Spleen (tissue), 11 donors: ENCODE results near the gene FBXO22. TPM values are rescaled to one million over a fixed set of nuclear protein-coding genes. Genes with fewer than 3 reads are reported as not detected.
"Not testable (repeated sequence)": the region's sequence is repeated elsewhere in the genome, so short reads cannot be mapped to it uniquely, and the experiment has no call there.

Source experiments
- DNase-seq: peaks from one replicate; pipeline ENCODE4 v3.0.0-alpha.2; 2020
- H3K27ac ChIP-seq, 8 donors: fragments of 200-600 bp; sonication (generic) in 7 of 8; 1 replicate in 4 of 8; 2 replicates in 4 of 8; pipeline versions ENCODE4 v1.5.0 to v1.8.0; 2016 to 2021; ENCODE audit warnings: inconsistent platforms in 4 of 8, mild to moderate bottlenecking in 4 of 8, moderate library complexity in 1 of 8
- H3K27me3 ChIP-seq, 7 donors: fragments of 200-600 bp; sonication (generic) in 6 of 7; replicated peaks in 1 of 7; 1 replicate in 4 of 7; 2 replicates in 3 of 7; pipeline versions ENCODE4 v1.5.0 to v1.8.0; 2016 to 2021; ENCODE audit warnings: inconsistent platforms in 3 of 7, mild to moderate bottlenecking in 1 of 7
- H3K36me3 ChIP-seq, 6 donors: fragments of 200-600 bp; sonication (generic) in 5 of 6; 1 replicate in 4 of 6; 2 replicates in 2 of 6; pipeline versions ENCODE4 v1.5.0 to v1.8.0; 2016 to 2021; ENCODE audit warnings: inconsistent platforms in 2 of 6
- H3K4me1 ChIP-seq, 6 donors: fragments of 200-600 bp; sonication (generic) in 5 of 6; 1 replicate in 3 of 6; 2 replicates in 3 of 6; pipeline versions ENCODE4 v1.5.0 to v1.8.0; 2016 to 2021; ENCODE audit warnings: inconsistent platforms in 3 of 6
- H3K4me3 ChIP-seq, 8 donors: fragments of 200-600 bp; sonication (generic) in 7 of 8; 1 replicate in 4 of 8; 2 replicates in 4 of 8; pipeline versions ENCODE4 v1.5.0 to v1.8.0; 2016 to 2021; ENCODE audit warnings: inconsistent platforms in 4 of 8, mild to moderate bottlenecking in 4 of 8, moderate library complexity in 2 of 8
- H3K9me3 ChIP-seq, 8 donors: fragments of 200-600 bp; sonication (generic) in 7 of 8; 1 replicate in 4 of 8; 2 replicates in 4 of 8; pipeline versions ENCODE4 v1.5.0 to v1.8.0; 2016 to 2021; ENCODE audit warnings: inconsistent platforms in 4 of 8
- POLR2A ChIP-seq, 3 donors: fragments of 450-650 bp; IDR thresholded peaks; one replicate each; pipeline ENCODE4 v1.5.1; 2017; ENCODE audit warnings: antibody characterized with exemption in 3 of 3, mild to moderate bottlenecking in 1 of 3
- POLR2AphosphoS5 ChIP-seq, 3 donors: sonication (generic); formaldehyde crosslinking; IDR thresholded peaks; one replicate each; pipeline ENCODE4 v1.5.1; 2017; ENCODE audit warnings: antibody characterized with exemption in 3 of 3
- WGBS, 5 donors: extraction: QIAGEN DNeasy Blood & Tissue Kit in 3 of 5; methylation state at CpG; one replicate each; pipeline versions ENCODE4 v1.1.5 to v1.1.7; 2013 to 2018; 5-methylcytosine and 5-hydroxymethylcytosine counted together
- intact Hi-C: fragments of 100-400 bp; cut with DNase I; formaldehyde crosslinking; loops from one replicate; pipeline ENCODE4 v1.15.0; 2023; ENCODE audit warnings: low total_unique reads
- polyA plus RNA-seq, 3 donors: library from polyadenylated mRNA; stranded (reverse); fragments of 200-250 nt; gene quantifications; one replicate each; pipeline ENCODE4 v1.2.1, GENCODE V29; 2013
- total RNA-seq, 7 donors: library from RNA; depleted of rRNA in 3 of 7; stranded (reverse); fragments of >200 nt in 3 of 7; fragmentation: NEBNext Ultra II Directional in 4 of 7; extraction: Animal tissue kit (Norgen Biotek cat#: 25700) in 4 of 7; gene quantifications; one replicate each; pipeline versions ENCODE4 v1.1.0 to v1.2.1, GENCODE V29; 2016 to 2021
- TF ChIP-seq, protein P1 (sequence below), 11 experiments: fragments of 200-600 bp in 7 of 11; fragments of 450-650 bp in 4 of 11; sonication (generic) in 4 of 11; IDR thresholded peaks in 8 of 11; conservative IDR thresholded peaks in 3 of 11; 1 replicate in 7 of 11; 2 replicates in 4 of 11; pipeline versions ENCODE4 v1.4.0 to v1.8.0; 2016 to 2021; ENCODE audit warnings: antibody characterized with exemption in 11 of 11, inconsistent platforms in 4 of 11, mild to moderate bottlenecking in 1 of 11
- donor health status: healthy with polysubstance abuse.
- donor health status: DM: no; HTN: no; CAD: no; lungs with moderate emphysema.
- donor health status: DM: no; HTN: no; CAD: no.
- donor health status: Bipolar disorder and iron deficiency.
- donor health status: healthy.
- donor health status: DM: no; HTN: no; CAD: no.
- donor health status: DM: yes; HTN: yes; CAD: no.

Gene FBXO22
- total and polyA plus RNA-seq, 10 donors, result 4.9 to 24.9 (median 20.7) TPM

DNA sequence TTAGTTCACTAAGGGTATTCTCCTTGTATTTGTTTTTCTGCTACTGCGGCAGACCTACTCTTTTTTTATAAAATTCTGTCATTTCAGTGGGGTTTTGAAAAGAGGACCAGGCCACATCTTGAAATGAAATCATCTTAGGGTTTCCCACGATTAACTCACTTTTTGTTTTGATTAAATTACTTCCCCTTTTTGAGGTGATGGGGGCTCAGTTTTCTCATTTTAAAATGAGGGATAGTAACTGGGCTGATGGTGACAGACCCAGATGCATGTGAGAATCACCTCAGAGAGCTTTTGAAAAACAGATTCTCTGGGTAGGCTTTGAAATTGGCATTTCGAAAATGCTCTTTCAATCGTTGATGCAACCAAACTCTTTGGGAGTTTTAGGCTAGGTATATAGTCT lies 36.2 kb upstream of the FBXO22 start:
- H3K4me3 ChIP-seq, result no peak overlapping the region
- H3K27ac ChIP-seq, result peak overlapping the region in 5 of 8 donors; percentile 1 to 62 (median 53)
- 48 to 61% (median 53%) methylated on average over 4 of the region's 4 CpGs for WGBS, 5 donors
- intact Hi-C loops, result no loop called here
- H3K27me3 ChIP-seq, result no peaks in the 10 kb centered on the region
- peaks cover 0 to 51% (median 4%) of the 10 kb centered on the region in 6 donors for H3K36me3 ChIP-seq
- peaks cover 0 to 48% (median 24%) of the 10 kb centered on the region in 6 donors for H3K4me1 ChIP-seq
- no peak for TF ChIP-seq POLR2AphosphoS5 (IDR thresholded peaks at IDR 0.05)
- no peak for DNase-seq
- H3K9me3 ChIP-seq, result no peaks in the 10 kb centered on the region

DNA sequence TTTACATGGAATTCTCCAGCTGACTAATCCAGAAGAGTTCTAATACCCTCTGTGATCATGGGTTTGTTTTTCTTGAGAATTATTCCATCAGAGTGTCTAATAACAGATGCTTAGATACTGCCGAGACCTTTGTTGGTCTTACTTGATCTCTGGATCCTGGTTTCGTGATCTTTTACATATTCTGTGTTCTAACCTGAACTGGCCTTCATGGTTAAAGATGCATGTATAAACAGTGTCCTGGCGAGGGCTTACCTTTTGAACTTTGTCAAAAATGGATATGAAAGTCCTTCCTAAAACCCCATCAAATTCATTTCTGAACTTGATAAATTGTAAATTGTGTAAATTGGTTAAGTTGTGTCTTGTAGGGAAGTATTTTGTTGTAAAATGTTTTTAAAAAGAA lies 35.7 kb upstream of the FBXO22 start:
- H3K27ac ChIP-seq, result peak overlapping the region in 4 of 8 donors; percentile 1 to 62 (median 53)
- 82 to 85% (median 85%) methylated on average over 3 of the region's 3 CpGs for WGBS, 5 donors
- TF ChIP-seq, protein P1, sequence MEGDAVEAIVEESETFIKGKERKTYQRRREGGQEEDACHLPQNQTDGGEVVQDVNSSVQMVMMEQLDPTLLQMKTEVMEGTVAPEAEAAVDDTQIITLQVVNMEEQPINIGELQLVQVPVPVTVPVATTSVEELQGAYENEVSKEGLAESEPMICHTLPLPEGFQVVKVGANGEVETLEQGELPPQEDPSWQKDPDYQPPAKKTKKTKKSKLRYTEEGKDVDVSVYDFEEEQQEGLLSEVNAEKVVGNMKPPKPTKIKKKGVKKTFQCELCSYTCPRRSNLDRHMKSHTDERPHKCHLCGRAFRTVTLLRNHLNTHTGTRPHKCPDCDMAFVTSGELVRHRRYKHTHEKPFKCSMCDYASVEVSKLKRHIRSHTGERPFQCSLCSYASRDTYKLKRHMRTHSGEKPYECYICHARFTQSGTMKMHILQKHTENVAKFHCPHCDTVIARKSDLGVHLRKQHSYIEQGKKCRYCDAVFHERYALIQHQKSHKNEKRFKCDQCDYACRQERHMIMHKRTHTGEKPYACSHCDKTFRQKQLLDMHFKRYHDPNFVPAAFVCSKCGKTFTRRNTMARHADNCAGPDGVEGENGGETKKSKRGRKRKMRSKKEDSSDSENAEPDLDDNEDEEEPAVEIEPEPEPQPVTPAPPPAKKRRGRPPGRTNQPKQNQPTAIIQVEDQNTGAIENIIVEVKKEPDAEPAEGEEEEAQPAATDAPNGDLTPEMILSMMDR (IDR thresholded peaks at IDR 0.05 in 8 of 11, conservative IDR thresholded peaks at IDR 0.05 in 3 of 11), result no peak
- TF ChIP-seq POLR2A (IDR thresholded peaks at IDR 0.05) (no peak), POLR2AphosphoS5 (IDR thresholded peaks at IDR 0.05) (no peak)
- H3K9me3 ChIP-seq, result no peaks in the 10 kb centered on the region
- H3K4me1 ChIP-seq, result peaks cover 0 to 48% (median 24%) of the 10 kb centered on the region in 6 donors
- DNase-seq, result no peak
- H3K36me3 ChIP-seq, result peaks cover 0 to 53% (median 4%) of the 10 kb centered on the region in 6 donors
- intact Hi-C loops, result no loop called here
- no peaks in the 10 kb centered on the region for H3K27me3 ChIP-seq
- H3K4me3 ChIP-seq, result no peak overlapping the region

DNA sequence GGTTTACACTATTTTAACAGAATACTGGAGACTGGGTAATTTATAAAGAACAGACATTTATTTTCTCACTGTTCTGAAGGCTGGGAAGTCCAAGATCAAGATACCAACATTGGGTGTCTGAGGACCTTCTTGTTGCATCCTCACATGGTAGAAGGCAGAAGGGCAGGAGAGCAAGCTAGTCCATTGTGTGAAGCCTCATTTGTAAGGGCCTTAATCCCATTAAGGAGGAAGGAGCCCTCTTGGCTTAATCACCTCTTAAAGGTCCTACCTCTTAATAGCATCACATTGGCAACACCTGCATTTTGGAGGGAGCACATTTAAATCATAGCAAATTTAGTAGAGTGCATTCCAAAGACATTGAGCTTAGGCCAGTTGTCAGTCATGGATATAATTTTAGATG lies 34.2 kb upstream of the FBXO22 start:
- Histone ChIP-seq H3K4me1 (peaks cover 0 to 41% (median 24%) of the 10 kb centered on the region in 6 donors), H3K9me3 (no peaks in the 10 kb centered on the region), H3K4me3 (no peak overlapping the region), H3K27ac (no peak overlapping the region), H3K36me3 (peaks cover 0 to 55% (median 17%) of the 10 kb centered on the region in 6 donors), H3K27me3 (no peaks in the 10 kb centered on the region)
- intact Hi-C loops, result no loop called here
- no peak for DNase-seq
- TF ChIP-seq POLR2A (IDR thresholded peaks at IDR 0.05), result no peak
- no peak for TF ChIP-seq POLR2AphosphoS5 (IDR thresholded peaks at IDR 0.05)
- TF ChIP-seq, protein P1 (IDR thresholded peaks at IDR 0.05 in 8 of 11, conservative IDR thresholded peaks at IDR 0.05 in 3 of 11), result no peak

DNA sequence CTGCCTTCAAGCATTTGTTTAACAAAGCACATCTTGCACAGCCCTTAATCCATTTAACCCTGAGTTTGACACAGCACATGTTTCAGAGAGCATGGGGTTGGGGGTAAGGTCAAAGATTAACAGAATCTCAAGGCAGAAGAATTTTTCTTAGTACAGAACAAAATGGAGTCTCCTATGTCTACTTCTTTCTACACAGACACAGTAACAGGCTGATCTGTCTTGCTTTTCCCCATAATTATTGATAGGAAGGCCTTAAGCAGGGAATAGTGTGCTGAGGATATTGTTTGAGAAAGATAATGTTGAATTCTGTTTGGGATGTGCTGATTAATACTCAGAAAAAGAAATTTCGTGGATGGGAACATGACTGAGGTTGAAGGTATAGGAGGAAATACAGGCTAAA lies 32.1 kb upstream of the FBXO22 start:
- WGBS, 5 donors, result 89 to 100% (median 93%) methylated on average over 1 of the region's 1 CpG
- Histone ChIP-seq H3K36me3 (peaks cover 0 to 63% (median 26%) of the 10 kb centered on the region in 6 donors), H3K4me1 (peaks cover 0 to 33% (median 23%) of the 10 kb centered on the region in 6 donors)
- H3K4me3 ChIP-seq, H3K9me3 ChIP-seq, H3K27ac ChIP-seq, intact Hi-C loops, DNase-seq, H3K27me3 ChIP-seq: not testable (repeated sequence)

DNA sequence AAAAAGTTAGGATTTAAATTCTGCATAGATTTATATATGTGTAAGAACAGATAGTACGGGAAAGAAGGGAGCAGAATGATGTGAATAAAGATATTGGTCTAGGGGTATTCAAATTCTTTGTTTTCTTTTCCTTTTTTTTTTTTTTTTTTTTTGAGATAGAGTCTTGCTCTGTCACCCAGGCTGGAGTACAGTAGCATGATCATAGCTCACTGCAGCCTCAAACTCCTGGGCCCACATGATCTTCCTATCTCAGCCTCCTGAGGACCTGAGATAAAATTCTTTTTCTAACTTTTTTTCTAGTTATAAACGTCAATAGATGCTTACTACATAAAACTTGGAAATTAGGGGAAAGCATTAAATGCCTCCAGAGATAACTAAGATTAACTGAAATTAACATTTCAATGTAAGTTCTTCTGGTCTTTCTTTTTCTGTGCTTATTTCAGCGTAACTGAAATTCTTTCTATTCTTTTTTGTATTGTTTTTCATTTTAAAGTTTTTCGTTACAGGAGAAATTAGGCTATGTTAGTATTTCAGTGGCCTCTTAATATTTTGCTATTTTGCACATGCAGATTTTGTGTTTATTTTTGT lies 31.2 kb upstream of the FBXO22 start:
- Histone ChIP-seq H3K9me3 (no peaks in the 10 kb centered on the region), H3K36me3 (peaks cover 0 to 67% (median 26%) of the 10 kb centered on the region in 6 donors), H3K4me3 (no peak overlapping the region), H3K27ac (no peak overlapping the region), H3K4me1 (peaks cover 0 to 24% (median 14%) of the 10 kb centered on the region in 6 donors), H3K27me3 (no peaks in the 10 kb centered on the region)
- no peak for DNase-seq
- TF ChIP-seq, protein P1 (IDR thresholded peaks at IDR 0.05 in 8 of 11, conservative IDR thresholded peaks at IDR 0.05 in 3 of 11), result no peak
- TF ChIP-seq POLR2A (IDR thresholded peaks at IDR 0.05) (no peak), POLR2AphosphoS5 (IDR thresholded peaks at IDR 0.05) (no peak)
- 87 to 94% (median 90%) methylated on average over 4 of the region's 4 CpGs for WGBS, 5 donors
- intact Hi-C loops, result no loop called here
